ENCODE measurements around the gene DSP.

DNA sequence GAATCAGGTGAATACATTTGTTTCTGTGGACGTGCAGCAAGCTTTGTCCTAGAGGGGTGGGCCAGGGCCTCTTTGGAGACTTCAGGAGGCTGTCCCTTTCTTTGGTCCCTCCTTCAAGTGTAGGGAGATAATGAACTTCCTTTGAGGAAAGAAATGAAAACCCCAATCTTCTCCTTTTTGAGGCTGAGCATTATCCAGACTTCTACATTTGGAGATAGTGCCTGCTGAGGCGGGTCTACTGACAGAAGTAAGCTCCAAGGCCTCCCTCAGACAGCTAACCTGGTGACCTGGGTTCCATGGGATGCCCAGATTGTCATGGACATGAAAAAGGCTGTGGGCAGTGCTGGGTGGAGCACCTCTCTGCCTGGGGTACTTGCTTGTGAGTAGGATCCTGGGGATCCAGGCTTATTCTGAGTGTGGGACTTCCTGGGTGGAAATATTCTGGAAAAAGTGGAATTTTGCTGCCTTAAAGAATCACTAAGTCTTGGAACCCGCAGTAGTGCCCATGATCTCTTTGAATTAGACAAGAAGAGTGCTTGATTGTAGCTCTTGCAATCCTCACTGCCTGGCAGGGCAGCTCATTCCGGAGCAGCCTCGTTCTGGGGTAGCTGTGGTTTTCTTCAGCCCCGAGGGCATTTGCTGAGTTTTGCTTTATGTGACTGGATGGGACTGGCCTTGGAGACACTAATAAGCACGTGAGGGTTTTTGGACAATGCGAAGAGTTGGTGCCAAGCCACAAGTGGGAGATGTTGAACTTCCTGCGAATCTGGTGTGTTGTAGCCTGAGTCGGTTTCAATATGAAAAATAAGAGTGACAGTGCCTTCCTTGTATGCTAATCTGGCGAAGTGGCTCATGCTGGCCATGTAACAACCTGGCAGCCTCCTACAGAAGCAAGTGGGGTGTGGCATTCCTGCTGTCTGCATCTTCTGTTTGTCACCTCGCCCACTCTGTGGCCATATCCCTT lies 76.6 kb downstream of the DSP start:
- TF ChIP-seq, protein P1, sequence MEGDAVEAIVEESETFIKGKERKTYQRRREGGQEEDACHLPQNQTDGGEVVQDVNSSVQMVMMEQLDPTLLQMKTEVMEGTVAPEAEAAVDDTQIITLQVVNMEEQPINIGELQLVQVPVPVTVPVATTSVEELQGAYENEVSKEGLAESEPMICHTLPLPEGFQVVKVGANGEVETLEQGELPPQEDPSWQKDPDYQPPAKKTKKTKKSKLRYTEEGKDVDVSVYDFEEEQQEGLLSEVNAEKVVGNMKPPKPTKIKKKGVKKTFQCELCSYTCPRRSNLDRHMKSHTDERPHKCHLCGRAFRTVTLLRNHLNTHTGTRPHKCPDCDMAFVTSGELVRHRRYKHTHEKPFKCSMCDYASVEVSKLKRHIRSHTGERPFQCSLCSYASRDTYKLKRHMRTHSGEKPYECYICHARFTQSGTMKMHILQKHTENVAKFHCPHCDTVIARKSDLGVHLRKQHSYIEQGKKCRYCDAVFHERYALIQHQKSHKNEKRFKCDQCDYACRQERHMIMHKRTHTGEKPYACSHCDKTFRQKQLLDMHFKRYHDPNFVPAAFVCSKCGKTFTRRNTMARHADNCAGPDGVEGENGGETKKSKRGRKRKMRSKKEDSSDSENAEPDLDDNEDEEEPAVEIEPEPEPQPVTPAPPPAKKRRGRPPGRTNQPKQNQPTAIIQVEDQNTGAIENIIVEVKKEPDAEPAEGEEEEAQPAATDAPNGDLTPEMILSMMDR (IDR thresholded peaks at IDR 0.05; ENCODE audit: borderline replicate concordance, extremely low read depth, low read length, poor library complexity, severe bottlenecking): no peak
- no peak for TF ChIP-seq EZH2 (IDR thresholded peaks at IDR 0.05; ENCODE audit: borderline replicate concordance, low read depth, low read length, severe bottlenecking)

Measured in DND-41 (cell line).